Endothelial cell of umbilical vein (primary cell): ENCODE results near the gene CDKN2D. TPM values are rescaled to one million over a fixed set of nuclear protein-coding genes. Genes with fewer than 3 reads are reported as not detected.

Experiments used
- BruUV-seq: library from RNA; stranded (reverse); fragments of 400-500 nt; replicated peaks from 2 replicates; lab custom pipeline; 2021; lab: Mats Ljungman, UMichigan
- CTCF ChIA-PET: fragments of 300-600, 350-600 bp; sonication (Branson Sonifier 250); formaldehyde crosslinking; loops from one replicate; lab custom pipeline; 2021; ENCODE audit warnings: antibody characterized with exemption, inconsistent platforms; lab: Charles Lee
- POLR2A ChIA-PET: fragments of 300-600, 350-600 bp; sonication (Branson Sonifier 250); formaldehyde crosslinking; loops from one replicate; lab custom pipeline; 2021; ENCODE audit warnings: antibody characterized with exemption, inconsistent platforms; lab: Charles Lee
- DNase-seq: peaks from one replicate; pipeline ENCODE4 v3.0.0-alpha.2; 2011; ENCODE audit warnings: low read depth, low spot score
- FAIRE-seq: peaks from 2 replicates; lab custom pipeline; 2011; peaks lifted over from hg19 to GRCh38; lab: Jason Lieb, UNC
- H2AFZ ChIP-seq: 2 replicates; pipeline ENCODE4 v1.6.0; 2012; ENCODE audit warnings: low read depth, low read length, control low read depth, inconsistent platforms
- H3K27ac ChIP-seq: 2 replicates; pipeline ENCODE4 v1.5.1; 2011; ENCODE audit warnings: low read depth, mild to moderate bottlenecking, control low read depth, low read length, moderate library complexity; ENCODE audit not compliant: insufficient read depth
- H3K27me3 ChIP-seq, 2 experiments: 2 replicates each; pipeline versions ENCODE4 v1.6.0 to v1.6.1; 2011; ENCODE audit warnings: low read length in 2 of 2, mixed read lengths in 1 of 2; ENCODE audit not compliant: control insufficient read depth in 2 of 2, insufficient read depth in 2 of 2
- H3K36me3 ChIP-seq, 2 experiments: 2 replicates in 1 of 2; 3 replicates in 1 of 2; pipeline ENCODE4 v1.5.1; 2011; ENCODE audit warnings: low read length in 2 of 2, mild to moderate bottlenecking in 1 of 2, moderate library complexity in 1 of 2; ENCODE audit not compliant: control insufficient read depth in 2 of 2, insufficient read depth in 2 of 2; ENCODE audit errors: extremely low read depth in 1 of 2
- H3K4me1 ChIP-seq: 3 replicates; pipeline ENCODE4 v1.5.1; 2011; ENCODE audit warnings: mild to moderate bottlenecking, low read length; ENCODE audit not compliant: control insufficient read depth, insufficient read depth; ENCODE audit errors: extremely low read depth
- H3K4me2 ChIP-seq: 2 replicates; pipeline ENCODE4 v1.6.1; 2011; ENCODE audit warnings: low read length, control low read depth, mixed read lengths; ENCODE audit not compliant: insufficient read depth
- H3K4me3 ChIP-seq, 3 experiments: fragments of 200-600 bp in 1 of 3; sonication (generic), shearing (Covaris generic) in 1 of 3; replicated peaks in 1 of 3; 2 replicates each; pipeline ENCODE4 v1.5.1; 2011 to 2016; ENCODE audit warnings: control low read depth in 3 of 3, low read length in 3 of 3, mild to moderate bottlenecking in 2 of 3, inconsistent platforms in 1 of 3, low read depth in 1 of 3, moderate library complexity in 1 of 3; ENCODE audit not compliant: insufficient read depth in 1 of 3
- H3K79me2 ChIP-seq: 2 replicates; pipeline ENCODE4 v1.6.0; 2012; ENCODE audit warnings: low read length, inconsistent platforms; ENCODE audit not compliant: control insufficient read depth, insufficient read depth
- H3K9ac ChIP-seq: replicated peaks from 2 replicates; pipeline ENCODE3; 2011; ENCODE audit warnings: low read length, control low read depth; ENCODE audit not compliant: insufficient read depth; ENCODE audit errors: extremely low read depth
- H3K9me1 ChIP-seq: replicated peaks from 3 replicates; pipeline ENCODE4 v1.6.0; 2011; ENCODE audit warnings: mild to moderate bottlenecking, low read length; ENCODE audit not compliant: control insufficient read depth, insufficient read depth; ENCODE audit errors: extremely low read depth
- H3K9me3 ChIP-seq: replicated peaks from 2 replicates; pipeline ENCODE4 v1.5.1; 2012; ENCODE audit warnings: low read length, inconsistent platforms; ENCODE audit not compliant: control insufficient read depth, insufficient read depth
- H4K20me1 ChIP-seq: replicated peaks from 2 replicates; pipeline ENCODE3; 2011; ENCODE audit warnings: mild to moderate bottlenecking, low read length; ENCODE audit not compliant: control insufficient read depth, insufficient read depth; ENCODE audit errors: extremely low read depth
- EZH2 ChIP-seq: IDR thresholded peaks from 2 replicates; pipeline ENCODE4 v1.6.1; 2012; ENCODE audit warnings: borderline replicate concordance, low read depth, mild to moderate bottlenecking, moderate library complexity, low read length, inconsistent platforms; ENCODE audit not compliant: severe bottlenecking
- FOS ChIP-seq: IDR thresholded peaks from 2 replicates; pipeline ENCODE4 v1.6.1; 2011; ENCODE audit warnings: mild to moderate bottlenecking, low read length, moderate library complexity, borderline replicate concordance; ENCODE audit not compliant: insufficient read depth
- GATA2 ChIP-seq: IDR thresholded peaks from 2 replicates; pipeline ENCODE4 v1.7.0; 2011; ENCODE audit warnings: low read depth, mild to moderate bottlenecking, moderate library complexity, mixed read lengths, low read length; ENCODE audit not compliant: insufficient read length, insufficient read depth
- JUN ChIP-seq: IDR thresholded peaks from 2 replicates; pipeline ENCODE4 v1.6.1; 2011; ENCODE audit warnings: borderline replicate concordance, low read depth; ENCODE audit not compliant: insufficient read length, insufficient read depth
- MYC ChIP-seq: IDR thresholded peaks from one replicate; pipeline ENCODE4 v1.6.1; 2011; ENCODE audit warnings: mild to moderate bottlenecking, low read depth, low read length
- POLR2A ChIP-seq: IDR thresholded peaks from 2 replicates; pipeline ENCODE4 v1.6.1; 2012; ENCODE audit warnings: low read depth, mild to moderate bottlenecking, control low read depth, low read length
- POLR2AphosphoS5 ChIP-seq: IDR thresholded peaks from 2 replicates; pipeline ENCODE4 v1.6.1; 2012; ENCODE audit warnings: low read depth, mild to moderate bottlenecking, control low read depth, low read length, moderate library complexity; ENCODE audit not compliant: insufficient read depth
- dilution Hi-C: fragments of 300-500 bp; cut with MboI; formaldehyde crosslinking; loops from one replicate; pipeline ENCODE4 v1.15.0; 2019; ENCODE audit warnings: low sequenced_read_pairs; ENCODE audit not compliant: extremely low pct_ligation_motif_present
- intact Hi-C: fragments of 100-400 bp; cut with micrococcal nuclease; formaldehyde crosslinking; loops from one replicate; pipeline ENCODE4 v1.10.0; 2022
- polyA plus RNA-seq, 4 experiments: library from polyadenylated mRNA; depleted of rRNA in 3 of 4; stranded (reverse) in 3 of 4; unstranded in 1 of 4; fragments of >200 nt; gene quantifications; 2 replicates each; pipeline versions ENCODE4 v1.2.1 to v1.2.3, GENCODE V29; 2011 to 2012; ENCODE audit warnings: missing spikeins in 1 of 4
- total RNA-seq: library from RNA; stranded (reverse); gene quantifications from 2 replicates; pipeline ENCODE4 v1.2.3, GENCODE V29; 2021
- TF ChIP-seq, protein P1 (sequence below): IDR thresholded peaks from 2 replicates; pipeline ENCODE4 v1.6.1; 2011; ENCODE audit not compliant: insufficient read depth, insufficient read length
- TF ChIP-seq, protein P2 (sequence below), 2 donors: IDR thresholded peaks; 1 replicate in 1 of 2; 2 replicates in 1 of 2; pipeline ENCODE4 v1.5.1; 2011; ENCODE audit warnings: low read length in 2 of 2, mild to moderate bottlenecking in 2 of 2, moderate library complexity in 2 of 2, control low read depth in 1 of 2, inconsistent platforms in 1 of 2, low read depth in 1 of 2; ENCODE audit not compliant: insufficient read depth in 1 of 2; ENCODE audit errors: extremely low read depth in 1 of 2

The CDKN2D gene
- total and polyA plus RNA-seq, 2 donors (not counting 3 experiments of a cell fraction or from before 2014, with no cell fraction given) = 5.9 to 9.8 TPM

DNA sequence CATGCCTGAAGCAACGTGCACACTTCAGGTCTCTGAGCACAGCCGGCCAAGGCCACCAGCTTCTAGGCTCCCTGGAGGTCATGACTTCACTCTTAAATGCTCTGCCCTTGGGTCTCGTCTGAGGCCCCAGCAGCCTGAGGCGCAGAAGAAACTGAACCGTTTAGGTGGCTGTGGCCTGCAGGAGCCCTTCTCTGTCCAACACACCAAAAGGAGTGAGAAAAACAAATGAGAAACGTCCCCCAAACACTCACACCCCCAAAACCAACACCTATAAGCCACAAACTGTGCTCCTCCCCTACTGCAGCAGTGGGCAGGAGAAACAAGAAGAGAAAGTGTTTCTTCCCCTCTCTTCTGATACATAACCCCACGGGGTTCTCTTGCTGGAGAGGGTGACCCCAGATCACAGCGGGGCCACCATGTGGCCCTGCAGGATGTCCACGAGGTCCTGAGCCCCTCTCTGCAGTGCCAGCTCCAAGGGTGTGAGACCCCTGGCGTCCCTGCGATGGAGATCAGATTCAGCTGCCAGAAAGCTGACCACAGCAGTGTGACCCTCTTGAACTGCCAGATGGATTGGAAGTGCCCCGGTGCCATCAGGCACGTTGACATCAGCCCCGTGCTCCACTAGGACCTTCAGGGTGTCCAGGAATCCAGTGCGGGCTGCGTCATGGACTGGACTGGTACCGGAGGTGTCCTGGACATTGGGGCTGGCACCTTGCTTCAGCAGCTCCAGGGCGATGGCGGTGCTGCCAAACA is 1.9 kb downstream of the CDKN2D start:
- H3K4me3 ChIP-seq = no peak overlapping the region
- H3K9me3 ChIP-seq = no peaks in the 10 kb centered on the region
- H3K27ac ChIP-seq = peak overlapping the region; percentile 47
- ChIA-PET CTCF (interaction anchor here (1.0 to 2.9 kb wide), 8 partner anchors 11 to 133 kb away, joined by 3 to 13 read pairs (median 4); no protein-coding TSS in a partner anchor), POLR2A (interaction anchor here (0.6 kb wide), 1 partner anchor 385 kb away, joined by 6 read pairs; no protein-coding TSS in a partner anchor)
- H2AFZ ChIP-seq = no peak overlapping the region
- no peaks in the 10 kb centered on the region for H3K9me1 ChIP-seq
- peak overlapping the region; percentile 26 for H3K9ac ChIP-seq
- DNase-seq (no peak), FAIRE-seq (no peak)
- peaks cover 27% of the 10 kb centered on the region for H3K4me1 ChIP-seq
- H4K20me1 ChIP-seq = no peaks in the 10 kb centered on the region
- no TSS peak for BruUV-seq
- no peaks in the 10 kb centered on the region for H3K36me3 ChIP-seq
- dilution Hi-C loops = no loop called here
- H3K4me2 ChIP-seq = no peak overlapping the region
- intact Hi-C loops = loop anchor here (1.0 to 5.0 kb wide), 2 partner anchors 65 to 150 kb away; no protein-coding TSS in a partner anchor
- peaks cover 10% of the 10 kb centered on the region for H3K79me2 ChIP-seq
- TF ChIP-seq POLR2A (no peak), FOS (no peak), JUN (no peak), MYC (no peak), EZH2 (no peak), POLR2AphosphoS5 (no peak), GATA2 (no peak)
- TF ChIP-seq, protein P1, sequence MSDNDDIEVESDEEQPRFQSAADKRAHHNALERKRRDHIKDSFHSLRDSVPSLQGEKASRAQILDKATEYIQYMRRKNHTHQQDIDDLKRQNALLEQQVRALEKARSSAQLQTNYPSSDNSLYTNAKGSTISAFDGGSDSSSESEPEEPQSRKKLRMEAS = no peak
- TF ChIP-seq, protein P2, sequence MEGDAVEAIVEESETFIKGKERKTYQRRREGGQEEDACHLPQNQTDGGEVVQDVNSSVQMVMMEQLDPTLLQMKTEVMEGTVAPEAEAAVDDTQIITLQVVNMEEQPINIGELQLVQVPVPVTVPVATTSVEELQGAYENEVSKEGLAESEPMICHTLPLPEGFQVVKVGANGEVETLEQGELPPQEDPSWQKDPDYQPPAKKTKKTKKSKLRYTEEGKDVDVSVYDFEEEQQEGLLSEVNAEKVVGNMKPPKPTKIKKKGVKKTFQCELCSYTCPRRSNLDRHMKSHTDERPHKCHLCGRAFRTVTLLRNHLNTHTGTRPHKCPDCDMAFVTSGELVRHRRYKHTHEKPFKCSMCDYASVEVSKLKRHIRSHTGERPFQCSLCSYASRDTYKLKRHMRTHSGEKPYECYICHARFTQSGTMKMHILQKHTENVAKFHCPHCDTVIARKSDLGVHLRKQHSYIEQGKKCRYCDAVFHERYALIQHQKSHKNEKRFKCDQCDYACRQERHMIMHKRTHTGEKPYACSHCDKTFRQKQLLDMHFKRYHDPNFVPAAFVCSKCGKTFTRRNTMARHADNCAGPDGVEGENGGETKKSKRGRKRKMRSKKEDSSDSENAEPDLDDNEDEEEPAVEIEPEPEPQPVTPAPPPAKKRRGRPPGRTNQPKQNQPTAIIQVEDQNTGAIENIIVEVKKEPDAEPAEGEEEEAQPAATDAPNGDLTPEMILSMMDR (IDR thresholded peaks at IDR 0.05; ENCODE audit: extremely low read depth in 1 of 2, insufficient read depth in 1 of 2, low read depth in 1 of 2, low read length in 2 of 2) = no peak
- H3K27me3 ChIP-seq = no peaks in the 10 kb centered on the region
